Hematopoietic multipotent progenitor cell treated with erythropoietin and hydrocortisone succinate and interleukin-3 and kit ligand, for 8 days (in vitro differentiated cells): ENCODE results near the gene FAM219B.
"Not testable (repeated sequence)": the region's sequence is repeated elsewhere in the genome, so short reads cannot be mapped to it uniquely, and the experiment has no call there.

Experiments
- DNase-seq: peaks from one replicate; pipeline ENCODE4 v3.0.0-alpha.2; 2015

FAM219B gene, protein sequence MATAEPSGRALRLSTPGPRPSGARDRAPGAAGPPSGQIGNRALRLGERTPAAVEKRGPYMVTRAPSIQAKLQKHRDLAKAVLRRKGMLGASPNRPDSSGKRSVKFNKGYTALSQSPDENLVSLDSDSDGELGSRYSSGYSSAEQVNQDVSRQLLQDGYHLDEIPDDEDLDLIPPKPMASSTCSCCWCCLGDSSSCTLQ

GRCh38 chr15:74906450-74907162 lies at the start of gene FAM219B:
TSS of gene FAM219B (minus strand) at chr15:74906851. CDS start at chr15:74906800, 51 bp downstream.
- DNase-seq: peak; percentile 90

DNA sequence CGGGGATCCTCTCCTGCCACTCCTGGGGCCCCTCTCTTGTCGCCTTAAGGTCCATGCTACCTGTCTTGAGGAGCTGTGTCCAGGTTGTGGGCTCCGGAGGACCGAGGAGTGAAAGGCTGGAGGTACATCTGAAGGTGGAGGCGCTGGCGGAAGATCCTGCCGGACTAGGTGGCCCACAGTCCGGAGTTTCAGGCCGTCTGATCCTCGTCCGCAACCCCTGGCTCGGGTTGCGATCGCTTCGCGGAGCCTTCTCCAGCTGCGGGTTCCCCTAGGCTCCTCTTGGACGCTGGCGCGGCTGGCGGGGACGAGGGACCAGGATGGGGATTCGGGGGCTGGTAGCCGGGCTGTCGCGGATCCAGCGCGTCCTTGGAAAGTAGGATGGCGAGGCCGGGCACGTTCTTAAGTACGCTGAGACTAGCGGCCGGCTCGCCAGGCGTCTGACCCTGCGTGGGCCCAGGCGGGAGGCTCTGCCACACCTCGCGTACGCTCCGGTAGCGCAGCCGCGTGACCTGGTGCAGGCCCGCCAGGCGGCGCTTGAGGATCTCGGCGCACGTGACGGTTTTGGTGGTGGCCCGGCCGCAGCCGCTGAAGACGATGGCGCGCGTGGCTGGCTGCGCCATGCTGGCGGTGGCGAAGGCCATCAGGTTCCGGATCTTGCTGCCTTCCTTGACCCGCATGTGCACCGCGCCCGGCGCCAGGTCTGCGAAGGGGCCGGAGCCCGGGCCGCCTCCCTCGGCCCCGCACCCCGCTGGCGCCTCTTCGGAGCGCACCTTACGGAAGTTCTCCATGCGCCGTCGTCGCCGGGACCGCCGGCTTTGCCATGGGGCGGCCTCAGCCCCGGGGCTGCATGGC lies 49.4 kb upstream of the FAM219B start:
- peak; percentile 66 for DNase-seq

DNA sequence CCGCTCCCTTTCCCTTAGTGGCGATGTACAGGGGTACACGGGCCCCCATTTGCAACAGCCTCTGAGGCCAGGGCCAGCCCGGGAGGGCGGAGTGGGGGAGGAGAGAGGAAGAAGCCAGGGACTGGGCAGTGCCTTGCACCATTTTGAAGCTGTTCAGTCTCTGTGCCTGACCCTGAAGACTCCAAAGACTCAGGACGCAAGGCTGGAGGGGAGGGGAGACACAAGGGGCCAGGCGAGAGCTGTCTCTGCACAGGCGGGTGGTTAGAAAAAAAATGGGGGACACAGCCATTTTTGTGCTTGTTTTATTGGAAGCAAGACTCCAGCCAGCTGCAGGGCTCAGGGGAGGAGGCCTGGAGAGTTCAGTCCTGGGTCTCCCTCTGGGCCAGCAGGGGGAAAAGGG lies 48.4 kb upstream of the FAM219B start:
- DNase-seq: no peak

DNA sequence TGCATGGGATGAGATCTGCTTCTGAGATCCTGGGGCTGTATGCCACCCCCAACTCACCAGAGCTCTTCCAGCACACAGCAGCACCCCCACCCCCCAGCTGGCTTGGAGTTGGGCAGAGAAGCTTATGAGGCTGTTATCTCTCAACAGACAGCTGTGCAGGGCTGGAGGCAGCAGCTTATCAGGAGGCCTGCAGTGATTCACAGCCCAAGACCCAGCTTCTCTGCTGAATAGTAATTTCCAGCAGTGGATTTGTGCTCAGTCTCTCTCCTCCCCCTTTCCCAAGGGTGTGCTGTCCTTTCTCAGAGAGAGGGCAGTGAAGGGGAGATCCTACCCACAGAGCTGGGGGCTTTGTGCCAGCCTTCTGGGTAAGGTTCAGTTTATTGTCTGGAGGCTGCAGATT lies 47.9 kb upstream of the FAM219B start:
- DNase-seq: peak; percentile 96

DNA sequence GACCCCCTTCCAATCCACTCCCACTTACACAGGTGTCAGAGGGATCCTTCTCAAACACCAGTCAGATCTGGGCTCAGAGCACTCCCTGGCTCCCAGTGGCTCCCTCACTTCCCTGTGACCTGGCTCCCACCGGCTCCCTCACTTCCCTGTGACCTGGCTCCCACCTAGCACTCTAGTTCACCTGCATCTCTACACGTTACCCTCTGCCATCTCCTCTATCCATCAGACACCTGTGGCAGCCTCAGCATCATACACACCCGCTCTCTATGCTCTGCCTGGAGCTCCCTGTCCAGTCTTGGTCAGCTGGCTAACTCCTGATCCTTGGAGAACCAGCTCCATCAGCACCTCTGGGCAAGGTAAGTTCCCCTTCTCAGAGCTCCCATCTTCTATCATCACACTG lies 44.4 kb upstream of the FAM219B start:
- DNase-seq: no peak

DNA sequence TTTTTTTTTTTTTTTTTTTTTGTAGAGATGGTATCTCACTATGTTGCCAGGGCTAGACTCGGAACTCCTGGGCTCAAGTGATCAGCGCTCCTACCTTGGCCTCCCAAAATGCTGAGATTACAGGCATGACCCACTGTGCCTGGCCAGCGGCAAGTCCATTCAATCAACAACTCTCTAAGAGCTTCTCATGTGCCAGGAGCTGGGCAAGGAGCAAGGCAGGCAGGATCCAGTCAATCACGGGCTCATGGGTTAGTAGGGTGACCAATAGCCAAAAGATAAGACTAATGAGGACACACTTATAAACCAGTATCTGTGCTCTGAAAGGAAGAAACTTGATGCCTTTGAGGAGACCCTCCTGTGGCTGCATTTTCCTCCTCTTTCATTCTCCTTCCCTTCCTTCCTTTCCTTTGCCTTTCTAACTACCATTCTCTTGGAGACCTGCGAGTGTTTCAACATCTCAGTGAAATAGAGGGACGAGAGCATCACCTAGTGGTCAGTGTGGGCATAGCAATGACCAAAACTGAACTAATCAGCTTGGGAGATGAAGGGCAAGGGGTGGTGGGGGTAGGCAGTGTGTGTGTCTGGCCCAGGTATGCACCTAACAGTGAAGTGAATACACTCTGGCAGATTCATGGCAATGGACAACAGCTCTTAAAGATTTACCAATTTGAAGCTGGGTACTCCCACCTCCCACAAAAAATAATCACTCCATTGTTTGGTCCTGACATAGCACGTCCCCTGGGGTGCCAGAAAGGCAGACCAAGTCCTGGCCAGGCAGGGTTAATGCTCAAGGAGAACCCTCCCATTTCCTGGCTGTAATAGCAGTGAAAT lies 43.6 kb upstream of the FAM219B start:
- peak; percentile 82 for DNase-seq

GRCh38 chr15:74937590-74938371 lies 31.1 kb upstream of the FAM219B start, which contains the start of gene COX5A:
TSS of gene COX5A (minus strand) at chr15:74938073. CDS start at chr15:74938014, 59 bp downstream.
- DNase-seq: peak; percentile 96

DNA sequence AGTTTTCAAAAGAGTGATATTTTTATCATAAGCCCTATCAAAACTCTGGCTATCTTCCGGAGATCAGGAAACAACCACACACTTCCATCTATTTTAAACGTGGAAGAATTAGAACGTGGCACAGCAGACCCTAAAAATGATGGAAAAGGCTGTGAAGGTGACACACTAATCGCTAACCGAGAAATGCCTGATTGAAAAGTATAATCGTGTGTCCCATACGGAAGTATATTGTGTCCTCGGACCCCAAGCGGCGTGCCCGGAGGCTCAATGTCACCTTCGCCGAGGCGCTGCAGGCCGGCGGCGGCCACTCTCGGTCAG lies 30.6 kb upstream of the FAM219B start:
- peak; percentile 52 for DNase-seq

DNA sequence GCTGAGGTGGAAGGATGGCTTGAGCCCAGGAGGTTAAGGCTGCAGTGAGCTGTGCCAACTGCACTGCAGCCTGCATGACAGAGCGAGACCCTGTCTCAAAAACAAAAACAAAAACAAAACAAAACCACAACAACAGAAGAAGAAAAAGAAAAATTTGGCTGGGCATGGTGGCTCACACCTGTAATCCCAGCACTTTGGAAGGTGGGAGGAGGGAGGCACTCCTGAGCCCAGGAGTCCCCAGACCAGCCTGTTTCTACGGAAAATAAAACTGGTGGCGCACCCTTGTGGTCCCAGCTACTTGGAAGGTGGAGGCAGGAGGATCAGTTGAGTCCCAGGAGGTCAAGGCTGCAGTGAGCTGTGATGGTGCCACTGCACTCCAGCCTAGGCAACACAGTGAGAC lies 28.5 kb upstream of the FAM219B start:
- DNase-seq: peak; percentile 40

- DNase-seq: no peak
These were observed 26.9 kb upstream of the FAM219B start for GRCh38 chr15:74933573-74933972.

- no peak for DNase-seq
These were observed 22.1 kb upstream of the FAM219B start for GRCh38 chr15:74928771-74929198.

- no peak for DNase-seq
These were observed 17.9 kb upstream of the FAM219B start for GRCh38 chr15:74924525-74924924.

DNA sequence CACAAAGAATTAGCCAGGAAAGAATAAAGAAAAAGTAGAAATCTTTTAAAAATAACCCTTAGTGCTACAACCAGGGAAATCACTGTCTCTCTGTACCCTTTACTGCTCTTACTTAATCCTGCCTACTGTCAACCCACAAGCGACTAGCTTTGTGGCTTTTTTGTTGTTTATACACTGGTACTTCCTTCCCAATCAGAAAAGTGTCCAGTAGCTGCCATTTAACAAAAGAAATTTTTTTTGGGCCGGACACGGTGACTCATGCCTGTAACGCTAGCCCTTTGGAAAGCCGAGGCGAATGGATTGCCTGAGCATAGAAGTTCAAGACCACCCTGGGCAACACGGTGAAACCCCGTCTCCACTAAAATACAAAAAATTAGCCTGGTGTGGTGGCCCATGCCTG lies 13.8 kb upstream of the FAM219B start:
- DNase-seq: no peak

DNA sequence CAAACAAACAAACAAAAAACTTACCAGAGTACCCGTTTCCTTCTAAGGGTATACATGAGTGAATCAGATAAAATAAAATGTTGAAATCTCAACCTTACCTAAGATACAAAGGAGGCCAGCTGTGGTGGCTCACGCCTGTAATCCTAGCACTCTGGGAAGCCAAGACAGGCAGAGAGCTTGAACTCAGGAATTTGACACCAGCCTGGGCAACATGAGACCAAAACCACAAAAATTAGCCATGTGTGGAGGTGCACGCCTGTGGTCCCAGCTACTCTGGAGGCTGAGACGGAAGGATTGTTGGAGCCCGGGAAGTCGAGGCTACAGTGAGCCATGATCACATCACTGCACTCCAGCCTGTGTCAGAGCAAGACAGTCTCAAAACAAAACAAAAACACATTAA lies 11.0 kb upstream of the FAM219B start:
- no peak for DNase-seq

DNA sequence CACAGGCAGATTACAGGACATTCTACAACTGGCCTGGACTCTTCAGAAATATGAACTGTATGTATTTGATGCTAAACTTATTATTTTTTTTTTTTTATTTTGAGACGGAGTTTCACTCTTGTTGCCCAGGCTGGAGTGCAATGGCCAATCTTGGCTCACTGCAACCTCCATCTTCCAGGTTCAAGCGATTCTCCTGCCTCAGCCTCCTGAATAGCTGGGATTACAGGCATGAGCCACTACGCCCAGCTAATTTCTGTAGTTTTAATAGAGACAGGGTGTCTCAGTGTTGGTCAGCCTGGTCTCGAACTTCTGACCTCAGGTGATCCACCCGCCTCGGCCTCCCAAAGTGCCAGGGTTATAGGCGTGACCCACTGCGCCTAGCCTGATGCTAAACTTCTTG lies 7.1 kb upstream of the FAM219B start:
- not testable (repeated sequence) for DNase-seq

GRCh38 chr15:74913041-74913440 lies 6.4 kb upstream of the FAM219B start:
- peak; percentile 57 for DNase-seq

GRCh38 chr15:74908635-74909034 lies 2.0 kb upstream of the FAM219B start:
- no peak for DNase-seq

DNA sequence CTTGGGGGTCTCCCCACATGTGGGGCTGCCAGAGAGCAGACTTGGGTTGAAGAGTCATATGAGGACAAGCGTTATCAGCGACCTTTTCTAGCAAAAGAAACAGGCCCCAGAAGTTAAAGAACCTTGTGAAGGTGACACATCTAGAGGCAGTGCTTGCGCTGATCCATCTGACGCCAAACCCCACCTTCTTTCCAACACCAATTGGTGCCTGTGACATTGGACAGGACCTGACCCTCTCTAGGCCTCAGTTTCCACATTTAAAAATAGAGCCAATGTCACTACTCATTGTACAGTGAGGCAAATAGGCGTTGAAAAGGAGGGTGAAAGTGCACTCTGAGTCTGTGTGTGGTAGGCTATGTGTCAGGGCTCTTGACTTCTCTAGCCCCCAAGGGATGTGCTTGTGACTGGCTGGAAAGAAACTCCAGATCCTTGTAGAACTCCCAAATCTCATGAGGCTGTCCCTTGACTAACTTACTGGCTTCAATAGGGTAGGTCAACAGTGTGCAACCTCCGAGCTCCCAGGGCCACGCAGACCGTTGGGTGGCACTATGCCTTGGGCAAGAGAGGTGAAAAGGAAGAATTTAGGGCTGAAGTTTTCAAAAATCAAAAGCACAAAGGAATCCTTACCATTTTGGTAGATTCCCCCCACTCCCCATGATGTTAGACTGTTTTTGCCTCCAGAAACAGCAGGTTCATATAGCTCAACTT lies 666 bp upstream of the FAM219B start:
- peak; percentile 40 for DNase-seq

DNA sequence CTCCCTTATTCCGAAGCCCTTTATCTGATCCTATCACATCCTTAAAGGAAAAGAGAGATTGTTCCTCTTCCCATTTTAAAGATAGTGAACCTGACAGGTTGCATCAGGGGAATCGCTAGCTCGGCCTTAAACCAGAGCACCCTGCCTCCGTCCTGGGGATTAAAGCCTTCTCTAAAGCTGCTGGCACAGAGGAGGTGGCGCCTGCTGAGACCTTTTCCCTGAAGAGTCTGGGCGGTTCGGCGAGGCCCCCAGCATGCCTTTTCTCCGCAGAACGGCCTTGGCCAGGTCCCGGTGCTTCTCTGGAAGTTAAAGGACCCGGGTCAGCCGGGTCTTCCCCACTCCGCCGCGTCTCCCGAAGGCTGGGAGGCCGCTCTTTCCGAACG lies 593 bp downstream of the FAM219B start:
- DNase-seq: peak; percentile 40

DNA sequence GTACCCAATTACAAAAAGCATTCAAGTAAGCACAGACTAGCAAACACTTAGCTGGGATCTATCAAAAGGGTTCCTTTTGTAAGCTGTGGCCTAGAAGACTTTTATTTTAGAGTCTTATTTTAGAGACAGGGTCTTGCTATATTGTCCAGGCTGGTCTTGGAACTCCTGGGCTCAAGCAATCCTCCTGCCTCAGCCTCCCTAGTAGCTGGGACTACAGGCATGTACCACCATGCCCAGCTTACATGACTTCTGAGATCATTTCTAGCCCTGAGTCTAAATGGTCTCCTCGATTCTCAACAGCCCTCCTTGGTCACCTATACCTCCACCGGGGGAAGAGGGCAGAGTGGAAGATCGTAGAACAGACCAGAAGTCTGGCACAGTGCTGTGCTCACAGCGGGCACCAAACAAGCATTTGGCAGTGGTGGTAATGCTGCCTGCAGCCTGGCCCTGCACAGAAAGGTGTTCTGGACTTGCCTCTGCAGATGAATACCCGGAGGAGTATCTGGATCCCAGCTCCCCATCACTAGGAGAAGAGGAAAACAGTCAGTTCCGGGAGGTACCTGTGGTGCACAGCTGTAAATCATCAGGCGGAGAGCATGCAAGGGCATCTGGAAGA lies 2.4 kb downstream of the FAM219B start:
- DNase-seq: no peak

GRCh38 chr15:74903676-74904075 lies 3.0 kb downstream of the FAM219B start:
- DNase-seq: no peak
